GM19397 (cell line): ENCODE results near the gene PHACTR2.
"Not testable (repeated sequence)": the region's sequence is repeated elsewhere in the genome, so short reads cannot be mapped to it uniquely, and the experiment has no call there.

ENCODE experiments used
- ATAC-seq: cut with Tn5 transposase; IDR thresholded peaks from one replicate; pipeline ENCODE4 v1.9.1; 2021; ENCODE audit warnings: mild to moderate bottlenecking, moderate library complexity; ENCODE audit not compliant: unreplicated experiment

PHACTR2 gene

GRCh38 chr6:143761074-143761473 lies 83.3 kb downstream of the PHACTR2 start:
- ATAC-seq = no peak

DNA sequence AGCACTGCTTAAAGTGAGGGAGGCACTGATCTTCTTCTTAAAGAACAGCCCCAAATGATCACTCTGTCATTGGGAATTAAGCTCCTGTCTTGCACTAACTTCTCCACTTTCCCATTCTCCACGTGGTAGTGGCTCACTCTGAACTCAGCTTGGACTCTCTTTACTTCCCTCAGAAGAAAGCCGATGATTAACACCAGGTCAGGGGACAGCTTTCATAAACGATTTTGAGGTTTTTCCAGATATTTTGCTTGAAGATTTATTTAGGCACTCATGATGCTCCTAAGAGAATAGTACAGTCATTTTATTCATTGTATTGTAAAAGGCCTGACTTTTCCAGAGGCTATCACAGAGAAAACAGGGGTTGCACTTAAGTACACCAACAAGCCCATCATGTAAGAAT lies 84.4 kb downstream of the PHACTR2 start:
- no peak for ATAC-seq

GRCh38 chr6:143765422-143766184 lies 87.8 kb downstream of the PHACTR2 start:
- ATAC-seq = no peak

- no peak for ATAC-seq
Observed at GRCh38 chr6:143766185-143766553, 88.4 kb downstream of the PHACTR2 start.

DNA sequence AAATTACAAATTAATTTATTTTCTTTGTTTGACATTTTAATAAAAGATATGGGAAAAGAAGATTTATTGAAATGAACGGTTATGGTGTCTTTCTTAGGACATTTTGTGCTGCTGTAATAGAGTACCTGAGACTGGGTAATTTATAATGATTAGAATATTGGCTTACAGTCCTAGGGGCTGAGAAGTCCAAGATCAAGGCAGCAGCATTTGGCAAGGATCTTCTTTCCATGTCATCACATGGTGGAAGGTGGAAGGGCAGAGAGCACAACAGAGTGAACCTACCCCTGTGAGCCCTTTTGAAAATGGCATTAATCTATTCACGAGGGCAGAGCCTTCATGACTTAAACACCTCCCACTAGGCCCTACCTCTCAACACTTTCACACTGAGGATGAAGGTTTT lies 89.7 kb downstream of the PHACTR2 start:
- ATAC-seq = no peak

DNA sequence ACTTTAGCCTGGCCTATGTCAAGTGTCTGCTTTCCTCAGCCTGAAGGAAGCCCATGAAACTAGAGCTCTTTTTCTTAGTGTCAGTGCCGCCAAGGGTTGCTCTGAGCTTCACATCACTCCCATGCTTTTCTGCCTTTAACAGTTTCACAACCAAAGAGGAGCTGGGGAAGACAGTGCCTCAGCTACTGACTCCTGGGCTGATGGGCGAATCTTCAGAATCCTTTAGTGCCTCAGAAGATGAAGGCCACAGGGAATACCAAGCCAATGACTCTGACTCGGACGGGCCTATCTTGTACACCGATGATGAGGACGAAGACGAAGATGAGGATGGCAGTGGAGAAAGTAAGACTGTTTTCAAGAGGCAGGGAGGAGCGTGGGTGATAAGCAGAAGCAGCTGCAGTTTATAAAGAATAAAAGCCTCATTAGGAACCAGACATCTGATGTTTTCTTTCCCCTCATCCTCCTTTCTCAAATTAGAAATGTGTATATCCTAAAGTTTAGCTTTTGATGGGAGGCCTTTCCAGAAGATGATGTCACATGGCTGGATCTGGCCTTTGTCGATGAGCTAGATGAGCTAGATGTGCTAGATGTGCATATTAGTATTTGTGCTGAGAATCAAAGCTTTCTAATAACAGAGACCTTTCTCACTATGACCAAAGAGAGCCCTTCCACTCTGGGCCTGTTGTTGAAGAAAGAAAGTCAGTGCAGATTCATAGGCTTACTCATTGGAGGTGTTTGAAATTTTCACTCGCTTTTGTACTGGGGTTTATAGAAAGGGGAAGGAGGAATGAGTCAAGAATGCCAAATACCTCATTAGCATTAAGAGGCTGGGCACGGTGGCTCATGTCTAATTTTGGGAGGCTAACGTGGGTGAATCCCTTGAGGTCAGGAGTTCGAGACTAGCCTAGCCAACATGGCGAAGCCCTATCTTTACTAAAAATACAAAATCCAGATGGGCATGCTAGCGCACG lies 94.6 kb downstream of the PHACTR2 start:
- no peak for ATAC-seq

DNA sequence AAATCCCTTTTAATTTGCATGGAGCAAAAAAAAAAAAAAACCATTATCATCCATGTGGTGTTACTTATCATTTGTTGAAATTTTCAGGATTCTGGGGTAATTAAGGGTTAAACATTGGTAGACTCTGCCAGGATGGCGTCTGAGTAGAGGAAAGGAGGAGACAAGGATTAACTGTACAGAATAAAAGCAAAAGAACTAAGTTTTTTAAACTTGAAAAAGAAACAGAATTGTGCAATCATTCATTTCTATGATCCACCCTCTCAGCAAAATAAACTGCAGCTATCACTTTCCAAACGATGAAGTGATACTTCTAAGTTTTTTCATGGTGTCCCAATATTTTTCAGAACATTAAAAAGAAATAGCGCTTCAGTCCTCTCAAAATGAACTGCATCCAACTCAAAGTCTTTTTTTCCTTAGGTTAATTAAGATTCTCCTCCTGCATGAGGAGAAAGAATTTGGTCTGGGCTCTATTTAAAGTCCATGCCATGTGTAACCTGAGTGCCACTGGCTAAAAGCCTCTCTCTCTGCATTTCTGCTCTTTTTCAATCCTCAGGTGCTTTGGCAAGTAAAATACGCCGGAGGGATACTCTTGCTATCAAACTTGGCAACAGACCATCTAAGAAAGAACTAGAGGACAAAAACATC lies 95.9 kb downstream of the PHACTR2 start:
- no peak for ATAC-seq

- ATAC-seq = no peak
Observed at GRCh38 chr6:143774347-143774746, 96.6 kb downstream of the PHACTR2 start.

DNA sequence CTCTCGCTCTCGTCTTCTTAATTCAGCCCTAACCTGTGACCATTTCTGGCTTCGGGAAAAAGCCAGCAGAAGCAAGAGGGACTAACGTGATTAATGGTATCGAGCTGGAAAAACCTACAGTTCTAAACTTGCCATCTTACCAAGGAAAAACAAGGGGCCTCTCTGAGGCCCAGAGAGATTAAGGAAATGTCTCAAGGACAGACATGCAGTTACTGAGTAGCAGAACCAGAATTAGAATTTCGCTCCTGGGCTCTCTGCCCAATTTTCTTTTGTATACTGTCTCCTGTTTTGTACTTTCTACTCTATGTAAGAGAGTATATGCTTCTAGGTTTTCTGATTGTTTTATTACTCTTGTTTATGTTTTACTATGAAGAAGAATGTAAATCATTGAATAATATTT lies 97.6 kb downstream of the PHACTR2 start:
- ATAC-seq = no peak

GRCh38 chr6:143778926-143779325 lies 101.2 kb downstream of the PHACTR2 start:
- no peak for ATAC-seq

- ATAC-seq = no peak
Observed at GRCh38 chr6:143782481-143782880, 104.7 kb downstream of the PHACTR2 start.

GRCh38 chr6:143783077-143783476 lies 105.3 kb downstream of the PHACTR2 start:
- no peak for ATAC-seq

- ATAC-seq = no peak
Observed at GRCh38 chr6:143784316-143784715, 106.6 kb downstream of the PHACTR2 start.

DNA sequence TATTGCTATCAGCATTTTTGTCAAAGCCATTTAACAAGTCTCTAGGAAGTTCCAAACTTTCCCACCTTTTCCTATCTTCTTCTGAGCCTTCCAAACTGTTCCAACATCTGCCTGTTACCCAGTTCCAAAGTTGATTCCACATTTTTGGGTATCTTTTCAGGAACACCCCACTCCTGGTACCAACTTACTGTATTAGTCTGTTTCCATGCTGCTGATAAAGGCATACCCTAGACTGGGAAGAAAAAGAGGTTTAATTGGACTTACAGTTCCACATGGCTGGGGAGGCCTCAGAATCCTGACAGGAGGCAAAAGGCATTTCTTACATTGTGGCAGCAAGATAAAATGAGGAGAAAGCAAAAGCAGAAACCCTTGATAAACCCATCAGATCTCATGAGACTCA lies 108.6 kb downstream of the PHACTR2 start:
- ATAC-seq = not testable (repeated sequence)

DNA sequence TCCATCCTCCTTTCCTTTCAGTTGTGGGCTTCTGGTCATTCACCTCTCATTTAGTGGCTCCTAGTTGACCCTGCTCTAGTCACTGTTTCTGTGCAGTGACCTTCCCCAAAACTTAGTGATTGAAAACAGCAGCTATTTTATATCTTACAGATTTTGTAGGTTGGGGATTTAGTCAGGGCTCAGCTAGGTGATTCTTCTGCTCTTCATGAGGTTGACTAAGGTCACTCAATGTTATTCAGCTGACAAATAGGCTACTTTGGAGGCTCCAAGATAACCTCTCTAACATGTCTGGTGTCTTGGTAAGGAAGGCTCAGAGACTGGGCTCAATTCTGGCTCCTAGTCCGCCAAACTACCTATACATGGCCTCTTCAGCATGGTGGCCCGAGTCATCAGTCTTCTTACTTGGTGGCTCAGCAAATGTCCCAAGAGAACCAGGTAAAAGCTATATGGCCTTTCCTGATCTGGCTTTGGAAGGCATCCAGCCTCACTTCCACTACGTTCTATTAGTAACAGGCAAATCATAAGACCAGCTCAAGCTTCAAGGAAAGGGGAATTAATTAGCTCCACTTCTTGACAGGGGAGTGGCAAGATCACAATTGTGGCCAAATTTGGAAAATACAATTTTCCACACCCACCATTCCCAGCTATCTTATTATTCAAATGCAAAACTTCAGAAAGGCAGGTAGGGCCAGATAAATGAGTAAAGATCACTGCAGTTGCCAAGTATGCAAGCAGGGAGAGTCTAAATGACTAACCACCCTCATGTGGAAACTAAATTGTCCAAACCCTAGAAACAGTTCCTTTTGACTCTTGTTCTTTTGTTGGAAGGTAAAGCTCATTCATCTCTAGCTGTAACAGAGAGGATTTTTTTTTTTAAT lies 114.9 kb downstream of the PHACTR2 start:
- no peak for ATAC-seq

DNA sequence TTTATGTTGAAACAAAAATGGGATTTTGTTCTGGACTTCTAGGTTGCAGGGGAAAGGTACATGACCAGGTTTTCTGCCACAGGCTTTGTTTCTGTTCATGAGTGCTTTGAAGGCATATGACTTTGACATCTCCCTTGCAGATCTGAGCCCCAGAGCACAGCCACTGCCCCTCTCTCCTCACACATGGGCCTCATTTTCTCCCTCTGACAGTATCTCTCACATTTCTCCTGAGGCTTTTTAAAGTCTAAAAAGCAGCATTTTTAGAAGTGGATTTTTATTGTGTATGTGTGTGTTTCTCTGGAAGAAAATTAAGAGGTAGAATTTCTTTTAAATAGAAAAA lies 115.5 kb downstream of the PHACTR2 start:
- no peak for ATAC-seq

DNA sequence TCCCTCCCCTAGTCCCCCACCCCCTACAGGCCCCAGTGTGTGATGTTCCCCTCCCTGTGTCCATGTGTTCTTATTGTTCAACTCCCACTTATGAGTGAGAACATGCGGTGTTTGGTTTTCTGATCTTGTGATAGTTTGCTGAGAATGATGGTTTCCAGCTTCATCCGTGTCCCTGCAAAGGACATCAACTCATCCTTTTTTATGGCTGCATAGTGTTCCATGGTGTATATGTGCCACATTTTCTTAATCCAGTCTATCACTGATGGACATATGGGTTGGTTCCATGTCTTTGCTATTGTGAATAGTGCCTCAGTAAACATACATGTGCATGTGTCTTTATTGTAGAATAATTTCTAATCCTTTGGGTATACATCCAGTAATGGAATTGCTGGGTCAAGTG lies 118.8 kb downstream of the PHACTR2 start:
- ATAC-seq = not testable (repeated sequence)

- ATAC-seq = not testable (repeated sequence)
Observed at GRCh38 chr6:143798487-143798886, 120.7 kb downstream of the PHACTR2 start.

- no peak for ATAC-seq
Observed at GRCh38 chr6:143802833-143803565, 125.2 kb downstream of the PHACTR2 start.
